Measurements from ENCODE around the gene LARGE1.

LARGE1 gene

DNA sequence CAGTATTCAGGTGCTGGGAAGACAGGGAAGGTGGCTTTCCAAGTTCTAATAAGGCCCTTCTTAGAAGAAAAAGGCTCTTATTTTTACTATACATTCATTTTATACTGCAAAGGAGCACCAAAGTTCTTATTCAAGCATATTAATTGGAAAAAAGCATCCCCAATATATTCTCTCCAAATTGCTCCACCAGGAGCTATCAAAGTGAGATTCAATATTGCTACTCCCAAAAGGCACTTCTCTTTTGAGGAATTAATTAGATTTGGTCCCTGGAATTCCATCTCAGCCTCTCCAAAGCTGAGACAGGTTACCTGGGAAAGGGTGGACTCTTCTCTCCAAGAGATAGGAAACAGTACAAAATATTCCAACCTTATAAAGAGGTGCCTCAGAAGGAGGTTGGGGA is 134.1 kb downstream of the LARGE1 start:
- H3K27ac ChIP-seq (ENCODE audit: insufficient read depth in 1 of 2, low read depth in 1 of 2, low read length in 2 of 2, poor library complexity in 1 of 2, severe bottlenecking in 2 of 2): no peak overlapping the region
- ChIA-PET CTCF (no interaction called here), POLR2A (no interaction called here)
- no peaks in the 10 kb centered on the region for H3K27me3 ChIP-seq (replicated peaks in 2 of 5; ENCODE audit: control insufficient read depth in 4 of 5, insufficient read depth in 5 of 5, low read length in 4 of 5)
- peaks cover under 1 to 22% (median 19%) of the 10 kb centered on the region in 5 experiments for H3K9me3 ChIP-seq (ENCODE audit: control extremely low read depth in 1 of 5, control insufficient read depth in 4 of 5, insufficient read depth in 2 of 5, low read depth in 1 of 5, low read length in 4 of 5)
- H3K36me3 ChIP-seq (ENCODE audit: control insufficient read depth in 4 of 4, insufficient read depth in 4 of 4, low read length in 3 of 4): no peaks in the 10 kb centered on the region
- no peaks in the 10 kb centered on the region for H3K4me1 ChIP-seq (ENCODE audit: control extremely low read depth in 1 of 4, control insufficient read depth in 4 of 4, insufficient read depth in 4 of 4, low read length in 3 of 4)
- no peak for DNase-seq
- H3K4me3 ChIP-seq (ENCODE audit: control insufficient read depth in 1 of 7, extremely low read depth in 1 of 7, insufficient read depth in 4 of 7, low read depth in 2 of 7, low read length in 6 of 7): no peak overlapping the region

DNA sequence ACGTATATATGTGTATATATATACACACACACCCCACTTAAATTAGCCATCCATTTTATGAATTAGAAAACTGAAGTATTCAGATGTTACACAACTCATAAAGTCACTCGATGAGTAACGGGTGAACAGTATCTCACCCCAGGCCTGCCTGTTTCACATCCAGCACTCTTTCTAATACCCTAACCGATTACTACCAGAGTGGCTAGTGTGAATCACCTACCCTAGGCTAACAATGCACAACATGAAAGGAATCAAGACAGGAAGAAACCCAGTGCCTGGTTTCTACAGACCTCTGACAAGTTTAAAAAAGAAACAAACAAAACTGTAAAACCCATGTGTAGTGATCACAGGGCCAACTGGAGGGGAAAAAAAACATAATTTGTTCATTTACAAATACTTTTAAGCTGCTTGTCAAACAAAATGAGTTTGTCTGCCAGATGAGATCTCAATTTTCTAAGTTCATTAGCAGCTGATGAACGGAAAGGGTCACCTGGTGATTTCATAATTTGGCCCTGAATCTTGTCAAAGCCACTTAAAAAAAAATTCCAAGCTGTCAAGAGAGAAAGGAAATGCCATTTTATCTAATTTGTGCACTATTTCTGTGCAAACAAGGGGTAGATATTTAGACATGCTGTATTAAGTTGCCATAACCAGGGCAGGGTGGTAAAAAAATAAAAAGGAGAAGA is 134.8 kb downstream of the LARGE1 start:
- CTCF ChIA-PET: no interaction called here
- H3K9me3 ChIP-seq (ENCODE audit: control extremely low read depth in 1 of 5, control insufficient read depth in 4 of 5, insufficient read depth in 2 of 5, low read depth in 1 of 5, low read length in 4 of 5): peaks cover 0 to 24% (median 19%) of the 10 kb centered on the region in 5 experiments
- POLR2A ChIA-PET: no interaction called here
- no peak overlapping the region for H3K4me3 ChIP-seq (ENCODE audit: control insufficient read depth in 1 of 7, extremely low read depth in 1 of 7, insufficient read depth in 4 of 7, low read depth in 2 of 7, low read length in 6 of 7)
- 90% methylated on average over 4 of the region's 5 CpGs for WGBS (ENCODE audit: insufficient coverage)
- no peak overlapping the region for H3K27ac ChIP-seq (ENCODE audit: insufficient read depth in 1 of 2, low read depth in 1 of 2, low read length in 2 of 2, poor library complexity in 1 of 2, severe bottlenecking in 2 of 2)
- no peaks in the 10 kb centered on the region for H3K4me1 ChIP-seq (ENCODE audit: control extremely low read depth in 1 of 4, control insufficient read depth in 4 of 4, insufficient read depth in 4 of 4, low read length in 3 of 4)
- no peaks in the 10 kb centered on the region for H3K36me3 ChIP-seq (ENCODE audit: control insufficient read depth in 4 of 4, insufficient read depth in 4 of 4, low read length in 3 of 4)
- no peaks in the 10 kb centered on the region for H3K27me3 ChIP-seq (replicated peaks in 2 of 5; ENCODE audit: control insufficient read depth in 4 of 5, insufficient read depth in 5 of 5, low read length in 4 of 5)
- no peak for DNase-seq

DNA sequence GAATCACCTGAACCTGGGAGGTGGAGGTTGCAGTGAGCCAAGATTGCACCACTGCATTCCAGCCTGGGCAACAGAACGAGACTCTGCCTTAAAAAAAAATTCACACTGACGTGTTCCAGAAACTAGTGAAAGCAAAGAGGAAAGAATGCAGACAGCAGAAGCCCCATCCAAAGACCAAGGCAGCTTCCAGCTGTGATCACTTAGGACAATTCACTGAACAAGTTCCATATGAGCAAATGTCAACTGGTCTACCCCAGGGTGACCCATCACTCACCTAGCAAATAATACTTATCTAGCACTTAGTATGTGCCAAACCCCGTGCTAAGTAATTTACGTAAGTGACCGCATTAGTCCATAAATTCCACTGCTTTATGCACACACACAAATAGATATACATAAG is 138.9 kb downstream of the LARGE1 start:
- Histone ChIP-seq H3K36me3 (ENCODE audit: control insufficient read depth in 4 of 4, insufficient read depth in 4 of 4, low read length in 3 of 4) (no peaks in the 10 kb centered on the region), H3K27ac (ENCODE audit: insufficient read depth in 1 of 2, low read depth in 1 of 2, low read length in 2 of 2, poor library complexity in 1 of 2, severe bottlenecking in 2 of 2) (no peak overlapping the region), H3K9me3 (ENCODE audit: control extremely low read depth in 1 of 5, control insufficient read depth in 4 of 5, insufficient read depth in 2 of 5, low read depth in 1 of 5, low read length in 4 of 5) (peaks cover 0 to 4% (median 0%) of the 10 kb centered on the region in 5 experiments), H3K27me3 (replicated peaks in 2 of 5; ENCODE audit: control insufficient read depth in 4 of 5, insufficient read depth in 5 of 5, low read length in 4 of 5) (no peaks in the 10 kb centered on the region), H3K4me3 (ENCODE audit: control insufficient read depth in 1 of 7, extremely low read depth in 1 of 7, insufficient read depth in 4 of 7, low read depth in 2 of 7, low read length in 6 of 7) (no peak overlapping the region), H3K4me1 (ENCODE audit: control extremely low read depth in 1 of 4, control insufficient read depth in 4 of 4, insufficient read depth in 4 of 4, low read length in 3 of 4) (no peaks in the 10 kb centered on the region)
- ChIA-PET POLR2A (no interaction called here), CTCF (no interaction called here)
- 90% methylated on average over 2 of the region's 5 CpGs for WGBS (ENCODE audit: insufficient coverage)
- DNase-seq: no peak

DNA sequence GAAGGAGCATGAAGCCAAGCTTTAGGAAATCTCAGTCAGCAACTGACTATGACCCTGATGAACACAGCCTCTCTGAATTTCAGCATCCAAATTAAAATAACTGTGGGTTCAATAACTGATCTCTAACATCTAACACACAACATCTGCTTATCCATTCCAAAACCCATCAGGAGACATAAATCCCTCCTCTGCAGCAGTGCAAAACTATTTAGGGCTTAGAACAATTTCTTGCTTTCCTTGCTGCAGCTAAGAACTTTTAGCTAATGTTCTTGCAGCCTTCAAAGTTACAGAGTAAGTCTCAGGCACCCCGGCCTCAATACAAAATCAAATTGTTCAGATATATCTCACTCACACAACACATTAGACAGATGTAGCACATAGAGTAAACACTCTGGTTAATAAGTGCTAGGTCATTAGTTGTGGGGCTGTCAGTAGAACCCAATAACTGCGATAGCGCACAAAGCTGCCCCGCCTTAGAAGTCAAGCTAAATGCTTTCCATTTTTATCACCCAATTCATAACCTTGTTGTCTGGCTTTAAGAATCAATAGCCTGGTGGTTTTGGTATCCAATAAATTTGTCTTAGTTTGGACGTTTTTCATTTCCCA is 139.6 kb downstream of the LARGE1 start:
- H3K27ac ChIP-seq (ENCODE audit: insufficient read depth in 1 of 2, low read depth in 1 of 2, low read length in 2 of 2, poor library complexity in 1 of 2, severe bottlenecking in 2 of 2): no peak overlapping the region
- DNase-seq: no peak
- WGBS (ENCODE audit: insufficient coverage): no CpG with 5 or more reads among the region's 5 CpGs
- no peaks in the 10 kb centered on the region for H3K4me1 ChIP-seq (ENCODE audit: control extremely low read depth in 1 of 4, control insufficient read depth in 4 of 4, insufficient read depth in 4 of 4, low read length in 3 of 4)
- no peaks in the 10 kb centered on the region for H3K36me3 ChIP-seq (ENCODE audit: control insufficient read depth in 4 of 4, insufficient read depth in 4 of 4, low read length in 3 of 4)
- H3K27me3 ChIP-seq (replicated peaks in 2 of 5; ENCODE audit: control insufficient read depth in 4 of 5, insufficient read depth in 5 of 5, low read length in 4 of 5): no peaks in the 10 kb centered on the region
- CTCF ChIA-PET: no interaction called here
- POLR2A ChIA-PET: no interaction called here
- peaks cover 0 to 4% (median 0%) of the 10 kb centered on the region in 5 experiments for H3K9me3 ChIP-seq (ENCODE audit: control extremely low read depth in 1 of 5, control insufficient read depth in 4 of 5, insufficient read depth in 2 of 5, low read depth in 1 of 5, low read length in 4 of 5)
- H3K4me3 ChIP-seq (ENCODE audit: control insufficient read depth in 1 of 7, extremely low read depth in 1 of 7, insufficient read depth in 4 of 7, low read depth in 2 of 7, low read length in 6 of 7): no peak overlapping the region

DNA sequence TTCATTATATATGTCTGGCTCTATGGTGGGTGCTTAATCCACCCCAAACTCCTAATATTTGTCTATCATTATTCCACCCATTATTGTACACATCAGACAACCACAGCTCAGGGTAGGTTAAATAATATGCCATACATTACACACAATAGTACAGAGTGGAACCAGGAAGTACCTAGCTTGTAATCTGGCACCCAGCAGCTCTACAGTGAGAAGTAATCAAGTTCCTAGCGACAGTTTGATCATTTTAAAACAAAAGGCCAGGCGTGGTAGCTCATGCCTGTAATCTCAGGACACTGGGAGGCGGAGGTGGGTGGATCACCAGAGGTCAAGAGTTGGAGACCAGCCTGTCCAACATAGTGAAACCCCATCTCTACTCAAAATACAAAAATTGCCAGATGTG is 141.0 kb downstream of the LARGE1 start:
- Histone ChIP-seq H3K27ac (ENCODE audit: insufficient read depth in 1 of 2, low read depth in 1 of 2, low read length in 2 of 2, poor library complexity in 1 of 2, severe bottlenecking in 2 of 2) (no peak overlapping the region), H3K4me3 (ENCODE audit: control insufficient read depth in 1 of 7, extremely low read depth in 1 of 7, insufficient read depth in 4 of 7, low read depth in 2 of 7, low read length in 6 of 7) (no peak overlapping the region), H3K9me3 (ENCODE audit: control extremely low read depth in 1 of 5, control insufficient read depth in 4 of 5, insufficient read depth in 2 of 5, low read depth in 1 of 5, low read length in 4 of 5) (peaks cover 0 to 4% (median 0%) of the 10 kb centered on the region in 5 experiments), H3K4me1 (ENCODE audit: control extremely low read depth in 1 of 4, control insufficient read depth in 4 of 4, insufficient read depth in 4 of 4, low read length in 3 of 4) (no peaks in the 10 kb centered on the region), H3K36me3 (ENCODE audit: control insufficient read depth in 4 of 4, insufficient read depth in 4 of 4, low read length in 3 of 4) (no peaks in the 10 kb centered on the region), H3K27me3 (replicated peaks in 2 of 5; ENCODE audit: control insufficient read depth in 4 of 5, insufficient read depth in 5 of 5, low read length in 4 of 5) (no peaks in the 10 kb centered on the region)
- POLR2A ChIA-PET: no interaction called here
- CTCF ChIA-PET: no interaction called here
- no peak for DNase-seq
- 86% methylated on average over 3 of the region's 3 CpGs for WGBS (ENCODE audit: insufficient coverage)

DNA sequence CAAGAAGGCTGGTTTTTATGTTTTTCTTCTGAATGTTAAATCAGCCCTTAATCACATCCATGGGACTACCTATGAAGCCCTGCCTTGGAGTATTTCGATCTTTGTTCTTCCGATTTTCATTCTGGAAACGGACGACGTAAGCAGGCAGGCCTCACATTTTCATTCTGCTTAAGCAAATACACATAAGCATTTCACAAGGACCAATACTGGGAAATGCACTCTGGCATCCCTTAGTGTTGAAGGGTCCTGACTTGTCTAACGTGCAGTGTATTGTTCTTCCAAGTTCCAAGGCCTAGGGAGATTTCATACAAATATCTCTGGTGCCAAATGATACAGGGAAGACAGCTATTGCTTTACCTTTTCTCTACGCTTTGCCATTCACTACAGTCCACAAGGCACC is 143.8 kb downstream of the LARGE1 start:
- Histone ChIP-seq H3K36me3 (ENCODE audit: control insufficient read depth in 4 of 4, insufficient read depth in 4 of 4, low read length in 3 of 4) (no peaks in the 10 kb centered on the region), H3K9me3 (ENCODE audit: control extremely low read depth in 1 of 5, control insufficient read depth in 4 of 5, insufficient read depth in 2 of 5, low read depth in 1 of 5, low read length in 4 of 5) (peaks cover 0 to 4% (median 0%) of the 10 kb centered on the region in 5 experiments), H3K4me3 (ENCODE audit: control insufficient read depth in 1 of 7, extremely low read depth in 1 of 7, insufficient read depth in 4 of 7, low read depth in 2 of 7, low read length in 6 of 7) (no peak overlapping the region), H3K27me3 (replicated peaks in 2 of 5; ENCODE audit: control insufficient read depth in 4 of 5, insufficient read depth in 5 of 5, low read length in 4 of 5) (no peaks in the 10 kb centered on the region), H3K27ac (ENCODE audit: insufficient read depth in 1 of 2, low read depth in 1 of 2, low read length in 2 of 2, poor library complexity in 1 of 2, severe bottlenecking in 2 of 2) (no peak overlapping the region), H3K4me1 (ENCODE audit: control extremely low read depth in 1 of 4, control insufficient read depth in 4 of 4, insufficient read depth in 4 of 4, low read length in 3 of 4) (no peaks in the 10 kb centered on the region)
- whole genome bisulfite sequencing (ENCODE audit: insufficient coverage): 90% methylated on average over 7 of the region's 7 CpGs
- DNase-seq: no peak
- ChIA-PET POLR2A (no interaction called here), CTCF (no interaction called here)

DNA sequence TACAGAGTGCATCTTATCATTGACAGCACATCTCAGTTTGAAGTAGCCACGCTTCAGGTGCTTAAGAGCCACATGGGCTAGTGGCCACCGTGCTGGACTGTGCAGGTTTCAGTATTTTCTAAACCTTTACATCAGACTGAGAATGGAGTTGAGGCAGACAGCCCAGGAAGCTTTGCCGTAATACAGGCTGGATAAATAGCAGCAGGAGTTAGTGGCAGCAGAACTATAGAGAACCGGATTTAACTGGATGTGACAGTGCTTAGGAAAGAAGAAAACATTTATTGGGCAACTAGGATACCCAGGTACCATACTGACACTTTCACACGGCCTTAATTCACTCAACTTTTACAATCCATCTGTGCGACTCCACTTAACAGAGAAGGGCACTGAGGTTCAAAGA is 145.5 kb downstream of the LARGE1 start:
- H3K9me3 ChIP-seq (ENCODE audit: control extremely low read depth in 1 of 5, control insufficient read depth in 4 of 5, insufficient read depth in 2 of 5, low read depth in 1 of 5, low read length in 4 of 5): peaks cover 0 to 3% (median 0%) of the 10 kb centered on the region in 5 experiments
- ChIA-PET POLR2A (no interaction called here), CTCF (no interaction called here)
- no peak overlapping the region for H3K4me3 ChIP-seq (ENCODE audit: control insufficient read depth in 1 of 7, extremely low read depth in 1 of 7, insufficient read depth in 4 of 7, low read depth in 2 of 7, low read length in 6 of 7)
- H3K36me3 ChIP-seq (ENCODE audit: control insufficient read depth in 4 of 4, insufficient read depth in 4 of 4, low read length in 3 of 4): no peaks in the 10 kb centered on the region
- H3K27me3 ChIP-seq (replicated peaks in 2 of 5; ENCODE audit: control insufficient read depth in 4 of 5, insufficient read depth in 5 of 5, low read length in 4 of 5): no peaks in the 10 kb centered on the region
- no peak for DNase-seq
- H3K27ac ChIP-seq (ENCODE audit: insufficient read depth in 1 of 2, low read depth in 1 of 2, low read length in 2 of 2, poor library complexity in 1 of 2, severe bottlenecking in 2 of 2): no peak overlapping the region
- H3K4me1 ChIP-seq (ENCODE audit: control extremely low read depth in 1 of 4, control insufficient read depth in 4 of 4, insufficient read depth in 4 of 4, low read length in 3 of 4): no peaks in the 10 kb centered on the region
- 100% methylated on average over 4 of the region's 6 CpGs for WGBS (ENCODE audit: insufficient coverage)
